HepG2 (cell line): ENCODE results near the gene CRK. TPM values are rescaled to one million over a fixed set of nuclear protein-coding genes. Genes with fewer than 3 reads are reported as not detected.

Experiments
- HNRNPH1 ChIP-seq: fragments of 200-400 bp; formaldehyde crosslinking; optimal IDR thresholded peaks from 2 replicates; pipeline ENCODE3; 2017; ENCODE audit warnings: mild to moderate bottlenecking, low read depth, low read length
- HOXA9 ChIP-seq: sonication (generic); formaldehyde crosslinking; IDR thresholded peaks from 2 replicates; pipeline ENCODE4 v1.8.1; 2022; ENCODE audit warnings: missing genetic modification reagents, mild to moderate bottlenecking, moderate library complexity, borderline replicate concordance
- KMT2B ChIP-seq: IDR thresholded peaks from 2 replicates; pipeline ENCODE4 v1.6.1; 2016; ENCODE audit warnings: missing genetic modification reagents, missing compliant biosample characterization
- MAFG ChIP-seq: sonication (generic); formaldehyde crosslinking; IDR thresholded peaks from 2 replicates; pipeline ENCODE4 v1.5.1; 2020; ENCODE audit warnings: mild to moderate bottlenecking, missing genetic modification reagents
- MAX ChIP-seq: IDR thresholded peaks from 2 replicates; pipeline ENCODE4 v1.6.1; 2012; ENCODE audit warnings: inconsistent platforms
- MAZ ChIP-seq, 2 experiments: sonication (generic) in 1 of 2; formaldehyde crosslinking in 1 of 2; IDR thresholded peaks; 2 replicates each; pipeline versions ENCODE4 v1.5.0 to v1.6.1; 2012 to 2020; ENCODE audit warnings: low read depth in 2 of 2, mild to moderate bottlenecking in 2 of 2, borderline replicate concordance in 1 of 2, improper control_type of control experiment in 1 of 2, low read length in 1 of 2, missing genetic modification reagents in 1 of 2, moderate library complexity in 1 of 2
- MEF2D ChIP-seq: sonication (generic); formaldehyde crosslinking; IDR thresholded peaks from 2 replicates; pipeline ENCODE4 v1.5.1; 2020; ENCODE audit warnings: mild to moderate bottlenecking, missing genetic modification reagents
- MYPOP ChIP-seq: sonication (generic); formaldehyde crosslinking; IDR thresholded peaks from 2 replicates; pipeline ENCODE4 v1.8.1; 2023; ENCODE audit warnings: mild to moderate bottlenecking, moderate library complexity, missing genetic modification reagents
- POGK ChIP-seq: sonication (generic); formaldehyde crosslinking; conservative IDR thresholded peaks from 2 replicates; pipeline ENCODE4 v1.8.0; 2022; ENCODE audit warnings: mild to moderate bottlenecking, moderate library complexity, missing genetic modification reagents
- TFDP2 ChIP-seq: sonication (generic); formaldehyde crosslinking; IDR thresholded peaks from 2 replicates; pipeline ENCODE4 v1.4.0; 2020; ENCODE audit warnings: missing genetic modification reagents
- YEATS2 ChIP-seq: sonication (generic); formaldehyde crosslinking; IDR thresholded peaks from 2 replicates; pipeline ENCODE4 v1.4.0; 2020; ENCODE audit warnings: missing genetic modification reagents, borderline replicate concordance
- ZBTB46 ChIP-seq: sonication (generic); formaldehyde crosslinking; IDR thresholded peaks from 2 replicates; pipeline ENCODE4 v1.4.0; 2020; ENCODE audit warnings: mild to moderate bottlenecking, missing genetic modification reagents, borderline replicate concordance
- ZMYM3 ChIP-seq: sonication (generic); formaldehyde crosslinking; IDR thresholded peaks from 2 replicates; pipeline ENCODE4 v1.5.1; 2020; ENCODE audit warnings: mild to moderate bottlenecking, missing genetic modification reagents
- ZNF17 ChIP-seq: sonication (generic); formaldehyde crosslinking; IDR thresholded peaks from 2 replicates; pipeline ENCODE4 v1.5.0; 2020; ENCODE audit warnings: mild to moderate bottlenecking, missing genetic modification reagents
- ZNF264 ChIP-seq: sonication (generic); formaldehyde crosslinking; IDR thresholded peaks from 2 replicates; pipeline ENCODE4 v1.4.0; 2020; ENCODE audit warnings: missing genetic modification reagents
- ZNF317 ChIP-seq: sonication (generic); formaldehyde crosslinking; IDR thresholded peaks from 2 replicates; pipeline ENCODE4 v1.5.0; 2020; ENCODE audit warnings: mild to moderate bottlenecking, missing genetic modification reagents
- ZNF350 ChIP-seq: sonication (generic); formaldehyde crosslinking; IDR thresholded peaks from 2 replicates; pipeline ENCODE4 v1.4.0; 2020; ENCODE audit warnings: mild to moderate bottlenecking, low read depth, missing genetic modification reagents, borderline replicate concordance
- ZNF513 ChIP-seq: sonication (generic); formaldehyde crosslinking; conservative IDR thresholded peaks from 2 replicates; pipeline ENCODE4 v1.5.0; 2020; ENCODE audit warnings: missing genetic modification reagents
- ZNF746 ChIP-seq: sonication (generic); formaldehyde crosslinking; IDR thresholded peaks from 2 replicates; pipeline ENCODE4 v1.8.0; 2022; ENCODE audit warnings: mild to moderate bottlenecking, missing genetic modification reagents
- polyA plus RNA-seq, 8 experiments: library from polyadenylated mRNA; depleted of rRNA in 3 of 8; stranded (reverse) in 7 of 8; unstranded in 1 of 8; fragments of >200 nt; fragmentation: Illumina TruSeq in 4 of 8; extraction: Trizol in 4 of 8; gene quantifications; 2 replicates each; pipeline versions ENCODE4 v1.2.1 to v1.2.3, GENCODE V29; 2011 to 2016; ENCODE audit warnings: low read depth in 4 of 8, missing spikeins in 1 of 8, mixed read lengths in 1 of 8; ENCODE audit not compliant: insufficient read depth in 1 of 8
- total RNA-seq, 5 experiments: library from RNA; depleted of rRNA; stranded (reverse); fragments of >200 nt; fragmentation: Illumina TruSeq; extraction: Trizol; gene quantifications; 2 replicates each; pipeline ENCODE4 v1.2.3, GENCODE V29; 2016; ENCODE audit warnings: low read depth in 1 of 5

The CRK gene
- total and polyA plus RNA-seq, 2 of the 13 experiments (the other 11 are each of a cell fraction or from before 2014, with no cell fraction given) = 47.4 to 54.2 TPM

GRCh38 chr17:1490643-1491442, 34.8 kb upstream of the CRK start (continued):
- peak; percentile 22; the same call in 1 of the 2 replicates for TF ChIP-seq ZNF317 (CRISPR knock-in tag)
- TF ChIP-seq ZNF746 (CRISPR knock-in tag) = peak; percentile 30; the same call in 1 of the 2 replicates
- no peak for TF ChIP-seq ZBTB46
- TF ChIP-seq HOXA9 (CRISPR knock-in tag) = no peak
- peak; percentile 51; the same call in 1 of the 2 replicates for TF ChIP-seq MYPOP
- no peak for TF ChIP-seq ZNF513 (CRISPR knock-in tag)
- TF ChIP-seq MEF2D = 0 out of 2 replicates have a peak, but pooled peaks have one; percentile 44
- TF ChIP-seq ZNF350 (CRISPR knock-in tag) = 0 out of 2 replicates have a peak, but pooled peaks have one; percentile 53
- no peak for TF ChIP-seq HNRNPH1
- no peak for TF ChIP-seq ZNF17 (CRISPR knock-in tag)
- peak; percentile 69 for TF ChIP-seq MAX
- peak; percentile 60 for TF ChIP-seq POGK
- TF ChIP-seq MAFG = no peak
- TF ChIP-seq ZMYM3 = no peak; the same call in none of the 2 replicates
- 0 out of 2 replicates have a peak, but pooled peaks have one; percentile 29 for TF ChIP-seq MAZ (IDR thresholded peaks at IDR 0.05; ENCODE audit: borderline replicate concordance, low read depth, low read length)
- TF ChIP-seq MAZ (CRISPR knock-in tag; IDR thresholded peaks at IDR 0.05; ENCODE audit: low read depth) = peak; percentile 75
- TF ChIP-seq KMT2B (CRISPR knock-in tag) = 0 out of 2 replicates have a peak, but pooled peaks have one; percentile 23
- TF ChIP-seq ZNF264 (CRISPR knock-in tag) = no peak
- TF ChIP-seq TFDP2 = peak; percentile 58; the same call in 1 of the 2 replicates
- 0 out of 2 replicates have a peak, but pooled peaks have one; percentile 32 for TF ChIP-seq YEATS2 (CRISPR knock-in tag)
